HepG2 (cell line): Measurements from ENCODE around the gene STAB2. TPM values are rescaled to one million over a fixed set of nuclear protein-coding genes. Genes with fewer than 3 reads are reported as not detected.

Experiments
- ATAC-seq: fragments of 200-7000 bp; cut with Tn5 transposase; 3 replicates; pipeline ENCODE4 v1.9.1; 2020; ENCODE audit warnings: mild to moderate bottlenecking, moderate library complexity
- BruUV-seq: library from RNA; stranded (reverse); fragments of 400-500 nt; replicated peaks from 2 replicates; lab custom pipeline; 2021; lab: Mats Ljungman, UMichigan
- CTCF ChIA-PET: fragments of 300-600 bp; formaldehyde crosslinking; extraction: SDS; loops from one replicate; lab custom pipeline; 2021; ENCODE audit warnings: low total read pairs, inconsistent platforms, low intra/inter-chr PET ratio; lab: Yijun Ruan, JAX
- POLR2A ChIA-PET: fragments of 350-600 bp; sonication (Branson Sonifier 250); formaldehyde crosslinking; loops from one replicate; lab custom pipeline; 2020; ENCODE audit warnings: antibody characterized with exemption, inconsistent platforms; lab: Yijun Ruan, JAX
- DNase-seq: peaks from one replicate; pipeline ENCODE4 v3.0.0-alpha.2; 2015; ENCODE audit warnings: low spot score
- FAIRE-seq: peaks from 3 replicates; lab custom pipeline; 2011; peaks lifted over from hg19 to GRCh38; lab: Jason Lieb, UNC
- H2AFZ ChIP-seq: one replicate; pipeline ENCODE4 v1.6.1; 2011; ENCODE audit warnings: low read length, inconsistent platforms
- H3K27ac ChIP-seq: fragments of 300-600 bp; 3 replicates; pipeline ENCODE4 v1.8.0; 2011; ENCODE audit warnings: mixed run types, mild to moderate bottlenecking, mixed read lengths, low read length, inconsistent platforms; ENCODE audit not compliant: insufficient read depth; ENCODE audit errors: extremely low read length
- H3K27me3 ChIP-seq, 2 experiments: fragments of 200-600 bp in 1 of 2; 2 replicates in 1 of 2; 3 replicates in 1 of 2; pipeline versions ENCODE4 v1.6.0 to v1.8.0; 2011; ENCODE audit warnings: low read length in 2 of 2, mild to moderate bottlenecking in 2 of 2, moderate library complexity in 2 of 2, inconsistent platforms in 1 of 2; ENCODE audit not compliant: insufficient read depth in 2 of 2, control insufficient read depth in 1 of 2
- H3K36me3 ChIP-seq, 2 experiments: fragments of 200-600 bp in 1 of 2; replicated peaks in 1 of 2; 2 replicates in 1 of 2; 3 replicates in 1 of 2; pipeline versions ENCODE4 v1.5.1 to v1.8.0; 2011; ENCODE audit warnings: low read length in 2 of 2, inconsistent platforms in 1 of 2; ENCODE audit not compliant: insufficient read depth in 2 of 2, control insufficient read depth in 1 of 2
- H3K4me1 ChIP-seq: 2 replicates; pipeline ENCODE4 v1.5.1; 2012; ENCODE audit warnings: low read length, inconsistent platforms; ENCODE audit not compliant: insufficient read depth
- H3K4me2 ChIP-seq: 2 replicates; pipeline ENCODE4 v1.6.0; 2011; ENCODE audit warnings: low read depth, low read length, inconsistent platforms
- H3K4me3 ChIP-seq, 3 experiments: fragments of 200-600 bp in 1 of 3; sonication (generic), shearing (Covaris generic) in 1 of 3; replicated peaks in 1 of 3; 2 replicates each; pipeline ENCODE4 v1.5.1; 2011 to 2016; ENCODE audit warnings: low read length in 3 of 3, inconsistent platforms in 2 of 3, low read depth in 2 of 3, mild to moderate bottlenecking in 2 of 3, control low read depth in 1 of 3, mixed read lengths in 1 of 3; ENCODE audit not compliant: insufficient read depth in 1 of 3
- H3K79me2 ChIP-seq: one replicate; pipeline ENCODE4 v1.6.1; 2011; ENCODE audit warnings: low read length, inconsistent platforms; ENCODE audit not compliant: insufficient read depth
- H3K9ac ChIP-seq: 2 replicates; pipeline ENCODE4 v1.6.0; 2011; ENCODE audit warnings: mild to moderate bottlenecking, low read depth, low read length, inconsistent platforms; ENCODE audit not compliant: insufficient read depth
- H3K9me3 ChIP-seq: 2 replicates; pipeline ENCODE4 v1.5.1; 2012; ENCODE audit warnings: mild to moderate bottlenecking, low read length
- H4K20me1 ChIP-seq: 2 replicates; pipeline ENCODE4 v1.6.0; 2011; ENCODE audit warnings: inconsistent platforms, mild to moderate bottlenecking, low read length, moderate library complexity; ENCODE audit not compliant: insufficient read depth
- BHLHE40 ChIP-seq: IDR thresholded peaks from 2 replicates; pipeline ENCODE4 v1.6.1; 2011; ENCODE audit warnings: low read length, improper control_type of control experiment
- KAT8 ChIP-seq: IDR thresholded peaks from 2 replicates; pipeline ENCODE4 v1.6.1; 2016; ENCODE audit warnings: missing genetic modification reagents, missing compliant biosample characterization
- RARA ChIP-seq: IDR thresholded peaks from 2 replicates; pipeline ENCODE4 v1.6.1; 2016; ENCODE audit warnings: missing genetic modification reagents, missing compliant biosample characterization
- SIN3B ChIP-seq: fragments of 150-350 bp; IDR thresholded peaks from 2 replicates; pipeline ENCODE4 v1.6.1; 2014; ENCODE audit warnings: low read length
- SRF ChIP-seq: IDR thresholded peaks from 2 replicates; pipeline ENCODE4 v1.6.1; 2011; ENCODE audit warnings: mild to moderate bottlenecking, low read depth, low read length, moderate library complexity
- ZBTB20 ChIP-seq: sonication (generic); formaldehyde crosslinking; IDR thresholded peaks from 2 replicates; pipeline ENCODE4 v1.8.1; 2023; ENCODE audit warnings: missing genetic modification reagents, low read depth, mild to moderate bottlenecking, borderline replicate concordance
- ZFP36L1 ChIP-seq: sonication (generic); formaldehyde crosslinking; IDR thresholded peaks from 2 replicates; pipeline ENCODE4 v1.8.0; 2022; ENCODE audit warnings: mild to moderate bottlenecking, missing genetic modification reagents, moderate library complexity
- ZNF30 ChIP-seq: sonication (generic); formaldehyde crosslinking; IDR thresholded peaks from 2 replicates; pipeline ENCODE4 v1.5.0; 2020; ENCODE audit warnings: mild to moderate bottlenecking, missing genetic modification reagents
- ZNF567 ChIP-seq: sonication (generic); formaldehyde crosslinking; IDR thresholded peaks from 2 replicates; pipeline ENCODE4 v1.8.1; 2023; ENCODE audit warnings: mild to moderate bottlenecking, missing genetic modification reagents, borderline replicate concordance
- ZNF572 ChIP-seq: sonication (generic); formaldehyde crosslinking; IDR thresholded peaks from 2 replicates; pipeline ENCODE4 v1.5.1; 2020; ENCODE audit warnings: mild to moderate bottlenecking, missing genetic modification reagents
- WGBS: methylation state at CpG from one replicate; pipeline ENCODE4 v1.1.6; 2017; ENCODE audit warnings: low lambda C conversion rate; 5-methylcytosine and 5-hydroxymethylcytosine counted together
- in situ Hi-C: cut with HindIII; loops from 2 replicates; pipeline ENCODE4 v1.10.0; 2017; ENCODE audit warnings: low pct_unique_long_range_greater_than_20kb; ENCODE audit not compliant: extremely low pct_ligation_motif_present
- intact Hi-C: fragments of 100-400 bp; cut with micrococcal nuclease; formaldehyde crosslinking; loops from one replicate; pipeline ENCODE4 v1.10.0; 2022; ENCODE audit not compliant: unreplicated experiment
- polyA plus RNA-seq, 8 experiments: library from polyadenylated mRNA; depleted of rRNA in 3 of 8; stranded (reverse) in 7 of 8; unstranded in 1 of 8; fragments of >200 nt; fragmentation: Illumina TruSeq in 4 of 8; extraction: Trizol in 4 of 8; gene quantifications; 2 replicates each; pipeline versions ENCODE4 v1.2.1 to v1.2.3, GENCODE V29; 2011 to 2016; ENCODE audit warnings: low read depth in 4 of 8, missing spikeins in 1 of 8, mixed read lengths in 1 of 8; ENCODE audit not compliant: insufficient read depth in 1 of 8
- total RNA-seq, 5 experiments: library from RNA; depleted of rRNA; stranded (reverse); fragments of >200 nt; fragmentation: Illumina TruSeq; extraction: Trizol; gene quantifications; 2 replicates each; pipeline ENCODE4 v1.2.3, GENCODE V29; 2016; ENCODE audit warnings: low read depth in 1 of 5
- TF ChIP-seq, protein P1 (sequence below): sonication (generic); formaldehyde crosslinking; IDR thresholded peaks from 2 replicates; pipeline ENCODE4 v1.4.0; 2020; ENCODE audit warnings: mild to moderate bottlenecking, missing genetic modification reagents
- TF ChIP-seq, protein P2 (sequence below), 2 experiments: fragments of 450-650 bp in 1 of 2; sonication (generic) in 1 of 2; formaldehyde crosslinking; IDR thresholded peaks; 2 replicates each; pipeline versions ENCODE4 v1.5.0 to v1.8.0; 2020 to 2022; ENCODE audit warnings: mild to moderate bottlenecking in 1 of 2, missing genetic modification reagents in 1 of 2
- TF ChIP-seq, protein P3 (sequence below): sonication (generic); formaldehyde crosslinking; IDR thresholded peaks from 2 replicates; pipeline ENCODE4 v1.4.0; 2020; ENCODE audit warnings: missing genetic modification reagents, borderline replicate concordance

STAB2 gene
- total and polyA plus RNA-seq, 2 of the 13 experiments (the other 11 are each of a cell fraction or from before 2014, with no cell fraction given) = not detected

GRCh38 chr12:103791350-103791920 lies 204.4 kb downstream of the STAB2 start:
- no peaks in the 10 kb centered on the region for H3K79me2 ChIP-seq
- H3K9me3 ChIP-seq = no peaks in the 10 kb centered on the region
- intact Hi-C loops = no loop called here
- H3K27me3 ChIP-seq = no peaks in the 10 kb centered on the region
- BruUV-seq = no TSS peak
- FAIRE-seq = no peak
- POLR2A ChIA-PET = no interaction called here
- H3K9ac ChIP-seq = no peak overlapping the region
- no peak overlapping the region for H3K4me3 ChIP-seq
- 98% methylated on average over 10 of the region's 10 CpGs for WGBS
- H3K4me1 ChIP-seq = no peaks in the 10 kb centered on the region
- no peak; the same call in 2 of the 3 replicates for ATAC-seq
- H3K4me2 ChIP-seq = no peak overlapping the region
- DNase-seq = no peak
- CTCF ChIA-PET = no interaction called here
- peaks cover 15 to 45% of the 10 kb centered on the region in 2 experiments for H3K36me3 ChIP-seq
- in situ Hi-C loops = no loop called here
- no peak overlapping the region for H2AFZ ChIP-seq
- H4K20me1 ChIP-seq = no peaks in the 10 kb centered on the region
- H3K27ac ChIP-seq = no peak overlapping the region
- TF ChIP-seq ZFP36L1 (CRISPR knock-in tag) (no peak), BHLHE40 (no peak), ZNF567 (CRISPR knock-in tag) (no peak), ZNF572 (CRISPR knock-in tag) (no peak), SIN3B (no peak), KAT8 (no peak), SRF (no peak), RARA (CRISPR knock-in tag) (no peak), ZNF30 (CRISPR knock-in tag) (no peak), ZBTB20 (CRISPR knock-in tag) (no peak)
- TF ChIP-seq, protein P1, sequence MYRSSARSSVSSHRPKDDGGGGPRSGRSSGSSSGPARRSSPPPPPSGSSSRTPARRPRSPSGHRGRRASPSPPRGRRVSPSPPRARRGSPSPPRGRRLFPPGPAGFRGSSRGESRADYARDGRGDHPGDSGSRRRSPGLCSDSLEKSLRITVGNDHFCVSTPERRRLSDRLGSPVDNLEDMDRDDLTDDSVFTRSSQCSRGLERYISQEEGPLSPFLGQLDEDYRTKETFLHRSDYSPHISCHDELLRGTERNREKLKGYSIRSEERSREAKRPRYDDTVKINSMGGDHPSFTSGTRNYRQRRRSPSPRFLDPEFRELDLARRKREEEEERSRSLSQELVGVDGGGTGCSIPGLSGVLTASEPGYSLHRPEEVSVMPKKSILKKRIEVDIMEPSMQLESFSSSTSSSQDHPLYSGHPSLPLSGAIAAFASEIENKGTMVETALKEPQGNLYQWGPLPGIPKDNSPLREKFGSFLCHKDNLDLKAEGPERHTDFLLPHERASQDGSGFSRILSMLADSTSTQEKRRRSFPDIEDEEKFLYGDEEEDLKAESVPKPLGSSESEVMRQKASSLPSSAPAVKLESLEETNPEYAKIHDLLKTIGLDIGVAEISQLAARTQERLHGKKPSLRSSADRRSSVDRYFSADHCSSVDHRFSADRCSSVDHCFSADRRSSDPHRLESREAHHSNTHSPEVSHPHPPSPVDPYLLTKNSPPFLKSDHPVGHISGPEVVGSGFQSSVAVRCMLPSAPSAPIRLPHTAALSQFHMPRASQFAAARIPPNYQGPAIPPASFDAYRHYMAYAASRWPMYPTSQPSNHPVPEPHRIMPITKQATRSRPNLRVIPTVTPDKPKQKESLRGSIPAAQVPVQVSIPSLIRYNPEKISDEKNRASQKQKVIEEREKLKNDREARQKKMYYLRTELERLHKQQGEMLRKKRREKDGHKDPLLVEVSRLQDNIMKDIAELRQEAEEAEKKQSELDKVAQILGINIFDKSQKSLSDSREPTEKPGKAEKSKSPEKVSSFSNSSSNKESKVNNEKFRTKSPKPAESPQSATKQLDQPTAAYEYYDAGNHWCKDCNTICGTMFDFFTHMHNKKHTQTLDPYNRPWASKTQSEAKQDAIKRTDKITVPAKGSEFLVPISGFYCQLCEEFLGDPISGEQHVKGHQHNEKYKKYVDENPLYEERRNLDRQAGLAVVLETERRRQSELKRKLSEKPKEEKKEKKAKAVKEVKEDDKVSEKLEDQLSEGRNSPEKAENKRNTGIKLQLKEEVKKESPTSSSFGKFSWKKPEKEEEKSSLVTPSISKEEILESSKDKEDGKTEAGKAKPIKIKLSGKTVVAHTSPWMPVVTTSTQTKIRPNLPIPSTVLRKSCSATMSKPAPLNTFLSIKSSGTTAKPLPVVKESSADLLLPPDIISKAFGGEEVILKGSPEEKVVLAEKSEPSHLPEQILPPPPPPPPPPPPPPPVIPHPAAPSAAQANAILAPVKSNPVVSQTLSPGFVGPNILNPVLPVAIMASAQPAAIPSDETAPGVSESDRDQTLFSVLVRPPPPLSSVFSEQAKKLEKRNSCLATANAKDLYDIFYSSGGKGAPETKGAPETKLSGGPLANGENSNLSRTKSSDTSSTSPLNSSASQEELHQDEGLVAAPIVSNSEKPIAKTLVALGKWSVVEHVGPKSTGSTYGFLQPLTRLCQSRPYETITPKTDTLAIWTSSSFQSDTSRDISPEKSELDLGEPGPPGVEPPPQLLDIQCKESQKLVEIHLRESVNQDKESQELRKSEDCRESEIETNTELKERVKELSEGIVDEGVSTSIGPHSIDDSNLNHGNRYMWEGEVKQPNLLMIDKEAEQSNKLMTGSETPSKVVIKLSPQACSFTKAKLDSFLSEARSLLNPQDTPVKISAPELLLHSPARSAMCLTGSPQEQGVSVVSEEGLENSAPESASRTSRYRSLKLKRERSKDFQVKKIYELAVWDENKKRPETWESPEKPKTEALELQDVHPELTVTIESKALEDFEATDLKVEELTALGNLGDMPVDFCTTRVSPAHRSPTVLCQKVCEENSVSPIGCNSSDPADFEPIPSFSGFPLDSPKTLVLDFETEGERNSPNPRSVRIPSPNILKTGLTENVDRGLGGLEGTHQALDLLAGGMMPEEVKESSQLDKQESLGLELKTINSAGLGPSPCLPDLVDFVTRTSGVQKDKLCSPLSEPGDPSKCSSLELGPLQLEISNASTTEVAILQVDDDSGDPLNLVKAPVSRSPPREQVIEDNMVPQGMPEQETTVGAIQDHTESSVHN (CRISPR knock-in tag) = no peak
- TF ChIP-seq, protein P2, sequence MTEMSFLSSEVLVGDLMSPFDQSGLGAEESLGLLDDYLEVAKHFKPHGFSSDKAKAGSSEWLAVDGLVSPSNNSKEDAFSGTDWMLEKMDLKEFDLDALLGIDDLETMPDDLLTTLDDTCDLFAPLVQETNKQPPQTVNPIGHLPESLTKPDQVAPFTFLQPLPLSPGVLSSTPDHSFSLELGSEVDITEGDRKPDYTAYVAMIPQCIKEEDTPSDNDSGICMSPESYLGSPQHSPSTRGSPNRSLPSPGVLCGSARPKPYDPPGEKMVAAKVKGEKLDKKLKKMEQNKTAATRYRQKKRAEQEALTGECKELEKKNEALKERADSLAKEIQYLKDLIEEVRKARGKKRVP (CRISPR knock-in tag; IDR thresholded peaks at IDR 0.05) = no peak
- TF ChIP-seq, protein P3, sequence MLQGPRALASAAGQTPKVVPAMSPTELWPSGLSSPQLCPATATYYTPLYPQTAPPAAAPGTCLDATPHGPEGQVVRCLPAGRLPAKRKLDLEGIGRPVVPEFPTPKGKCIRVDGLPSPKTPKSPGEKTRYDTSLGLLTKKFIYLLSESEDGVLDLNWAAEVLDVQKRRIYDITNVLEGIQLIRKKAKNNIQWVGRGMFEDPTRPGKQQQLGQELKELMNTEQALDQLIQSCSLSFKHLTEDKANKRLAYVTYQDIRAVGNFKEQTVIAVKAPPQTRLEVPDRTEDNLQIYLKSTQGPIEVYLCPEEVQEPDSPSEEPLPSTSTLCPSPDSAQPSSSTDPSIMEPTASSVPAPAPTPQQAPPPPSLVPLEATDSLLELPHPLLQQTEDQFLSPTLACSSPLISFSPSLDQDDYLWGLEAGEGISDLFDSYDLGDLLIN (CRISPR knock-in tag) = no peak
